IgD-negative memory B cell (primary cell): Measurements from ENCODE around the gene CHPF2. TPM values are rescaled to one million over a fixed set of nuclear protein-coding genes. Genes with fewer than 3 reads are reported as not detected.

ENCODE experiments used
- H3K27ac Mint-ChIP-seq, 3 donors: one replicate each; pipeline ENCODE4 v1.8.0; 2020 to 2022; ENCODE audit warnings: mild to moderate bottlenecking in 3 of 3, mixed read lengths in 3 of 3, moderate library complexity in 1 of 3
- H3K27me3 Mint-ChIP-seq: one replicate; pipeline ENCODE4 v1.8.0; 2021; ENCODE audit warnings: mixed read lengths
- H3K36me3 Mint-ChIP-seq: one replicate; pipeline ENCODE4 v1.8.0; 2020; ENCODE audit warnings: mild to moderate bottlenecking, mixed read lengths
- H3K4me1 Mint-ChIP-seq, 3 donors: one replicate each; pipeline ENCODE4 v1.8.0; 2020 to 2022; ENCODE audit warnings: mixed read lengths in 3 of 3, mild to moderate bottlenecking in 1 of 3
- H3K4me3 Mint-ChIP-seq, 4 donors: one replicate each; pipeline ENCODE4 v1.8.0; 2020 to 2022; ENCODE audit warnings: mild to moderate bottlenecking in 4 of 4, mixed read lengths in 4 of 4, moderate library complexity in 3 of 4
- H3K9me3 Mint-ChIP-seq, 3 donors: one replicate each; pipeline ENCODE4 v1.8.0; 2020 to 2021; ENCODE audit warnings: mixed read lengths in 3 of 3, mild to moderate bottlenecking in 1 of 3
- polyA plus RNA-seq: library from polyadenylated mRNA; unstranded; fragments of 300-500 nt; fragmentation: Illumina TruSeq; gene quantifications from one replicate; pipeline ENCODE4 v1.2.3, GENCODE V29; 2021

The CHPF2 gene
- polyA plus RNA-seq, 1 donor from 2014 or later, result 25.4 TPM

DNA sequence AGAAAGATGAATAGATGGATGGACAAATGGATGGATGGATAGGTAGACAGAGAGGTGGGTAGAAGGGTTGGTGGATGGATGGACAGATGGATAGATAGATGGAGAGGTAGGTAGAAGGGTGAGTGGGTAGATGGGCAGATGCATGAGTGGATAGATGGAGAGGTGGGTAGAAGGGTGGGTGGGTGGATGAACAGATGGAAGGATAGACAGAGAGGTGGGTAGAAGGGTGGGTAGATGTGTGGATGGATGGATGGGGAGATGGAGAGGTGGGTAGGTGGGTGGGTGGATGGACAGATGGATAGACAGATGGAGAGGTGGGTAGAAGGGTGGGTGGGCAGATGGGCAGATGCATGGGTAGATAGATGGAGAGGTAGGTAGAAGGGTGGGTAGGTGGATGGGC, 34.4 kb upstream of the CHPF2 start:
- peaks cover 17% of the 10 kb centered on the region for H3K27me3 Mint-ChIP-seq
- no peaks in the 10 kb centered on the region for H3K9me3 Mint-ChIP-seq
- no peak overlapping the region for H3K27ac Mint-ChIP-seq
- no peak overlapping the region for H3K4me3 Mint-ChIP-seq
- H3K36me3 Mint-ChIP-seq, result peaks cover 4% of the 10 kb centered on the region
- H3K4me1 Mint-ChIP-seq, result no peaks in the 10 kb centered on the region

DNA sequence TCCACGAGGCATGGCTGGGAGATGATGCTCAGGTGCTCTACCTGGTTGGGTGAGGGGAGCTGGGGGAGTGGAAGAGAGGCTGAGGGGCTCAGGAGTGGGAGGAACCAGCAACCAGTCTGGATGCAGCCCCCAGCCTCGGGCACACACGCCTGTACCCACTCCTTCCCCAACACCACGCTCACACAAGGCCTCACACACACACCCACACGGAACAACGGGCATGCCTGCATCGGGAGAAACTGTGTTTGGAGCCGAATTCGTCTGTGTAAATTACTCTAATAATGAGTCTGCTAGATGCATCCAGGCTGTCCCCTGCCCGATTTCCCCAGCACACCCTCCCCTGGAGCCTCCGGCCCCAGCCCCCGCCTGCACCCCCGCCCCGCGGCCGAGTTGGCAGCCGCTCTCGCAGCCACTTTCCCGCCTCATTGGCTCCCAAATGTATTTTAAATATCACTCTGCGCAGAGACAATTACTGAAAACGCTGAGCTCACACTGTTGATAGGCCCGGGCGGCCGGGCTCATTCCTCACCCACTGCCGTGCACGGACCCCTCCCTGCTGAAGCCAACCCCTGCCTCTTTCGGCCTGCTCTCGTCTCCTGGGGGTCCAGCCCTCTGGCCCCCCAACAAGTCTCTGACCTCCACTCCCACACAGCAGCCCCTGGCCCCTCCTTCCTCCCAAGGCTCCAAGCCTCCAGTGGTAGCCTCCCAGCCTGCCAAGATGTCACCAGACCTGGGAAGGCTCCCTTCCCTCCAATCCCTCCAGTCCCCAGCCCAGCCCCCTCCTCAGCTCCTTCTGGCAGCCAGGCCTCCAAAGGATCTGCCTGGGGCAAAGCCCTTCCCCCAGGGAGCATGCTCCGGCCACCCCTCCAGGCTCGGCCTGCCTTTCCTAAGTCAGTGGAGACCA, 33.1 kb upstream of the CHPF2 start:
- Mint-ChIP-seq H3K36me3 (peaks cover 4% of the 10 kb centered on the region), H3K27me3 (peaks cover 21% of the 10 kb centered on the region), H3K9me3 (no peaks in the 10 kb centered on the region), H3K4me1 (no peaks in the 10 kb centered on the region), H3K4me3 (no peak overlapping the region), H3K27ac (no peak overlapping the region)

GRCh38 chr7:151201344-151201743, 30.9 kb upstream of the CHPF2 start:
- no peaks in the 10 kb centered on the region for H3K9me3 Mint-ChIP-seq
- H3K27ac Mint-ChIP-seq, result no peak overlapping the region
- peaks cover 4% of the 10 kb centered on the region for H3K36me3 Mint-ChIP-seq
- H3K4me1 Mint-ChIP-seq, result no peaks in the 10 kb centered on the region
- H3K4me3 Mint-ChIP-seq, result no peak overlapping the region
- H3K27me3 Mint-ChIP-seq, result peaks cover 29% of the 10 kb centered on the region

DNA sequence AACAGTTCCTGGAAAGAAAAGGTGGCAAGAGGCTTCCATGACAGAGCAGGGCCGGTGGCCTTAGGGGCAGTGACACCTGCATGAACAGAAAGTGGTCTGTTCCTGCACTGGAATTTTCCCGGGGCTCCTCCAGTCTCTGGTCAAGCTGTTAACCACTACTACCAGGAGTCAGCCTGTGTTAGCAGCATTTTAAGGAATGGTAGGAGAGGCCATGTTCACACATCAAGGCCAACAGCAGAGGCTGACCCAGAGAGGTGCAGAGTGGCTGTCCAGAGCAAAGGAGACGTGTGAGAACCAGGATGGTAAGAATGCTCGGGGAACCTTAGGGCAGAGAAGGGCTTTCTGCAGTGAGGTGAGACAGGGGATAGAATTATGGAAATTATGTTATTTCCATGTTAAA, 30.5 kb upstream of the CHPF2 start:
- H3K4me3 Mint-ChIP-seq, result no peak overlapping the region
- H3K4me1 Mint-ChIP-seq, result peaks cover 0 to 1% (median 0%) of the 10 kb centered on the region in 3 donors
- H3K27ac Mint-ChIP-seq, result no peak overlapping the region
- peaks cover 4% of the 10 kb centered on the region for H3K36me3 Mint-ChIP-seq
- H3K27me3 Mint-ChIP-seq, result peaks cover 29% of the 10 kb centered on the region
- no peaks in the 10 kb centered on the region for H3K9me3 Mint-ChIP-seq

- Mint-ChIP-seq H3K4me3 (no peak overlapping the region), H3K36me3 (peaks cover 4% of the 10 kb centered on the region), H3K4me1 (peaks cover 0 to 7% (median 0%) of the 10 kb centered on the region in 3 donors), H3K27me3 (peaks cover 29% of the 10 kb centered on the region), H3K27ac (no peak overlapping the region), H3K9me3 (no peaks in the 10 kb centered on the region)
Measured at GRCh38 chr7:151202836-151203235, 29.4 kb upstream of the CHPF2 start.

GRCh38 chr7:151204383-151205032, 27.8 kb upstream of the CHPF2 start:
- Mint-ChIP-seq H3K36me3 (peaks cover 4% of the 10 kb centered on the region), H3K27me3 (peaks cover 28% of the 10 kb centered on the region), H3K4me1 (peaks cover 0 to 7% (median 0%) of the 10 kb centered on the region in 3 donors), H3K4me3 (peak overlapping the region in 1 of 4 donors; percentile 25), H3K9me3 (no peaks in the 10 kb centered on the region), H3K27ac (no peak overlapping the region)

- H3K4me1 Mint-ChIP-seq, result peaks cover 0 to 7% (median 0%) of the 10 kb centered on the region in 3 donors
- no peak overlapping the region for H3K4me3 Mint-ChIP-seq
- no peak overlapping the region for H3K27ac Mint-ChIP-seq
- H3K36me3 Mint-ChIP-seq, result peaks cover 5% of the 10 kb centered on the region
- H3K9me3 Mint-ChIP-seq, result no peaks in the 10 kb centered on the region
- peaks cover 28% of the 10 kb centered on the region for H3K27me3 Mint-ChIP-seq
Measured at GRCh38 chr7:151205730-151206129, 26.6 kb upstream of the CHPF2 start.

- Mint-ChIP-seq H3K9me3 (no peaks in the 10 kb centered on the region), H3K27ac (no peak overlapping the region), H3K4me1 (peaks cover 0 to 7% (median 0%) of the 10 kb centered on the region in 3 donors), H3K36me3 (peaks cover 1% of the 10 kb centered on the region), H3K4me3 (no peak overlapping the region), H3K27me3 (peaks cover 24% of the 10 kb centered on the region)
Measured at GRCh38 chr7:151206914-151207313, 25.4 kb upstream of the CHPF2 start.

DNA sequence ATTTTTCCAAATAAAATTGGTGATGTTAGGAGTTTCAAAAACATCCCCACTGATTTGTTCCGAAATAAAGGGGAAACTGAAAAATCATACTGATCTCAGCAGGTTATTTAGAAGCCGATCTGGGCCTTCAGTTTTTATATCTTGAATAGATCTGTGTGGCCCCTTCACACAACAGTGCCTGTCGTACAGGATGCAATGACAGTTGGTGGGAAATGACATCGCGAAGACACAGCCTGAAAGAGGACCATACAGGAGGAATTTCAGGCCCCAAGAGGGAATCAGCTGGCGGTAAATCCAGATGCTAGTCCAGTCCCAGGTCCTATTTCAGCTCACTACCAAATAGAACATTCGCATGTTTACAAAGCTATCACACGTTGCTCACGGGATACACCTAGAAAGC, 25.0 kb upstream of the CHPF2 start:
- Mint-ChIP-seq H3K36me3 (peaks cover 2% of the 10 kb centered on the region), H3K27ac (no peak overlapping the region), H3K9me3 (no peaks in the 10 kb centered on the region), H3K4me3 (no peak overlapping the region), H3K27me3 (peaks cover 22% of the 10 kb centered on the region), H3K4me1 (peaks cover 0 to 7% (median 0%) of the 10 kb centered on the region in 3 donors)

DNA sequence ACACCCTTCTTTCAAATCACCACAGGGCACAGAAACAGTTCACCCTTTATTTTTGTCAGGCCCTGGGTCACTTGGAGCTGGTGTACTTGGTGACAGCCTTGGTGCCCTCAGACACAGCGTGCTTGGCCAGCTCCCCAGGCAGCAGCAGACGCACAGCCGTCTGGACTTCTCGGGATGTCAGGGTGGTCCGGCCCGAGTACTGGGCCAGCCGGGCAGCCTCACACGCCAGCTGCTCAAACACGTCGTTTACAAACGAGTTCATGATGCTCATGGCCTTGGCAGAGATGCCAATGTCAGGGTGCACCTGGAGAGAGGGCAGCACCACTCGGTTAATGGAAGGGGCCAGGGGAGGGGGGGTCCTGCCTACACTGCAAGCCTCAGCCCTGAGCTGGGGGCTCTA, 24.5 kb upstream of the CHPF2 start:
- Mint-ChIP-seq H3K4me3 (no peak overlapping the region), H3K27ac (no peak overlapping the region), H3K36me3 (peaks cover 3% of the 10 kb centered on the region), H3K27me3 (peaks cover 21% of the 10 kb centered on the region), H3K4me1 (peaks cover 0 to 7% (median 0%) of the 10 kb centered on the region in 3 donors), H3K9me3 (no peaks in the 10 kb centered on the region)

DNA sequence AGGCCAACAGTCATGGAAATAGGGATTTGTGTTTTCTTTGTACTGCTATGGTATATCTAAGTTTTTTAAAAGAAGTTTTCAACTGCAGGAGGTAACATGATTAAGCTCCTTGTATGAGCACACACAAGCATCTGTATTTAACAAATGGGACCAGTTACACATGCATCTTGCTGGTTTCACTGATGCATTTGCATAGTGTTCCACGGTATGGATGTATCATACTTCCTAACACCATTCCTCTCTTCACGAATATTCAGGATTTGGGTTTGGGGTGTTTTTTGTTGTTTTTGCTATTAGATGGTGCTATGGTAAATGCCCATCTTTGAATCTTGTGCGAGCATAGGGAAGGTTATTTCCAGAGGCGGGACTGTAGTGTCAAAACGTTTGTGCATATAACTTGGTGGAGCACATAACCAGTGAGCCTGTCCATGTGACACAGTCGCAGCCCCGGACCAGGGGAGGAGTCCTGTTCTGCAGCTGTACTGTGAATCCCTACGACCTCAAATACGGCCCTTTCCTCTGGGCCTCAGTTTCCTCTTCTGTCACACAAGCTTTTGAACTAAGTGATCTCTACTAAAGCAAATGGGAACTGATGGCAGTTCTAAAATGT, 23.9 kb upstream of the CHPF2 start:
- peaks cover 19% of the 10 kb centered on the region for H3K27me3 Mint-ChIP-seq
- peaks cover 0 to 7% (median 0%) of the 10 kb centered on the region in 3 donors for H3K4me1 Mint-ChIP-seq
- no peaks in the 10 kb centered on the region for H3K9me3 Mint-ChIP-seq
- H3K27ac Mint-ChIP-seq, result peak overlapping the region in 1 of 3 donors; percentile 18
- no peak overlapping the region for H3K4me3 Mint-ChIP-seq
- peaks cover 4% of the 10 kb centered on the region for H3K36me3 Mint-ChIP-seq

- H3K27me3 Mint-ChIP-seq, result peaks cover 13% of the 10 kb centered on the region
- H3K4me1 Mint-ChIP-seq, result peaks cover 0 to 7% (median 2%) of the 10 kb centered on the region in 3 donors
- peaks cover 4% of the 10 kb centered on the region for H3K36me3 Mint-ChIP-seq
- H3K4me3 Mint-ChIP-seq, result no peak overlapping the region
- no peak overlapping the region for H3K27ac Mint-ChIP-seq
- no peaks in the 10 kb centered on the region for H3K9me3 Mint-ChIP-seq
Measured at GRCh38 chr7:151209588-151209987, 22.7 kb upstream of the CHPF2 start.

DNA sequence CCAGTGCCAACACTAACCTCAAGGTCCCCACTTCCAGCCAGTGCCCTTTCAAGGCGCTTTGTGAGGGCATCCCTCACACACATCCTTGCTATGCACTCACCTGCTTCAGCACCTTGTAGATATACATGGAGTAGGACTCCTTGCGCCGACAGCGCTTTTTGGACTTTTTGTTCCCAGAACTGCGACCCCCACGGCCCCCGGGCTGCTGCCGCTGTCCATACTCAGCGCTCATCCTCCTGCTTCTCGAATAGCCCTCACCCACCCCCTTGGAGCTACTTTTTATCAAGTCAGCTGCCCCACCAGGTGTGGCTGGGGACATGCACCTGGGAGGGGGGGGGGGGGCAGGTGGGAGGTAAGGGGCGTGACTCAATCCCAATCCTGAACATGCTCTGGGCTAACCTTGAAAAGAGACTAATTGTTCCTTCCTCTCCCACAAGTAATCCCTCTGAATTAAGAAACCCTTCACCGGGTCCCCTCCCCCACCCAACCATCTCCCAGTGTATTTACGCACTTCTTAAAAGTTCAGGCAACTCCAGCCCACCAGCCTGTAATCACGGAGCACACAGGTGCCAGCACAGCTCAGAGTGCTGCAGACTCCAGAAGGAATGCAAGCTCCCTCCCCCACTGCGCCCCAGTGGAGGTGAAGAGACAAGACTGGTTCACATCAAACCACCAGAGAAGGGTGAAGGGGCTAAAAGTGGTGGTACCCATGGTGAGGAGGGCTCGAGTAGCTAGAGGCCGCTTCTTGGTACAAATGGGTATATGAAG, 22.0 kb upstream of the CHPF2 start, which contains the start of gene H2BK1:
H2BK1 (minus strand) TSS at position 402 of the 768 bp plus-strand sequence; CDS start at position 232, 170 bp downstream.
- Mint-ChIP-seq H3K4me3 (peak within 1 kb of the TSS in 1 of 4 donors; percentile 33), H3K4me1 (peaks cover 0 to 7% (median 2%) of the 10 kb centered on the region in 3 donors), H3K27ac (no peak within 1 kb of the TSS), H3K36me3 (peaks cover 7% of the 10 kb centered on the region), H3K27me3 (peaks cover 8% of the 10 kb centered on the region), H3K9me3 (no peaks in the 10 kb centered on the region)

DNA sequence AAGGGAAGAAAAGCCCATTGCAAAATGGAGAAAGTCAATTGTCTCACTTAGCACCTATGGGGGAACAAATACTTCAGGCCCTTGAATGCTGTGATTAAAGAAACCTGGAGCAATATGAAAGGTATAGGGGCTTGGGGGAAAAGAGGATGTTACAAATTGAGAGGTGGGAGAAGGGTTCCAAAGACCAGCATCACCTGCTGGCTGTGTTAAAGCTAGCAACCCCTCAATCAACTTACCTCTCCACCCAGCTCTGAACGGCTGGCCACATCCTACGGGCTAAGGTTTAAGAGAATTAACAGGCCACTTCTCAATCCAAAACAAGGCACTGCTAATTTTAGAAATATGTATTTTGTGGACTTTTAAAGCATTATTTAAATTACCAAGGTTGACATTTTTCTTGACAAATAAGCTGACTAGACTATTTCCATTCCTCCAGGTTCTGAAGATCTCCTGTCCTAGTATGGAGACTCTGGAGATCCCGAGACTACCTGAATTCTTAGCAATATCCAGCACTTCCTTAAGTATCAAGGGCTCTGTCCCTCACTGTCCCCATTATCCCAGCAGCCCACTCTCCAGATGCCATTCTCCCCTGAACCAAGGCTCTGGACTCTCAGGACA, 21.0 kb upstream of the CHPF2 start:
- H3K27me3 Mint-ChIP-seq, result no peaks in the 10 kb centered on the region
- peaks cover 0 to 7% (median 2%) of the 10 kb centered on the region in 3 donors for H3K4me1 Mint-ChIP-seq
- H3K27ac Mint-ChIP-seq, result no peak overlapping the region
- no peaks in the 10 kb centered on the region for H3K9me3 Mint-ChIP-seq
- H3K36me3 Mint-ChIP-seq, result peaks cover 9% of the 10 kb centered on the region
- no peak overlapping the region for H3K4me3 Mint-ChIP-seq
